ENCODE data around the gene LRRC32.

- no peak for TF ChIP-seq CTCF (IDR thresholded peaks at IDR 0.05)
- no peak for TF ChIP-seq POLR2A (IDR thresholded peaks at IDR 0.05)
Observed at GRCh38 chr11:76637491-76638269, 32.9 kb downstream of the LRRC32 start.

All from vagina (tissue), 2 donors.